Measurements from ENCODE around the gene GRIA3.
A peak's percentile ranks its signal among the peaks of the same experiment; 100 is the strongest.
"Not testable (repeated sequence)": the region's sequence is repeated elsewhere in the genome, so short reads cannot be mapped to it uniquely, and the experiment has no call there.

The GRIA3 gene

GRCh38 chrX:123386196-123386595 lies 202.1 kb downstream of the GRIA3 start:
- not testable (repeated sequence) for DNase-seq

DNA sequence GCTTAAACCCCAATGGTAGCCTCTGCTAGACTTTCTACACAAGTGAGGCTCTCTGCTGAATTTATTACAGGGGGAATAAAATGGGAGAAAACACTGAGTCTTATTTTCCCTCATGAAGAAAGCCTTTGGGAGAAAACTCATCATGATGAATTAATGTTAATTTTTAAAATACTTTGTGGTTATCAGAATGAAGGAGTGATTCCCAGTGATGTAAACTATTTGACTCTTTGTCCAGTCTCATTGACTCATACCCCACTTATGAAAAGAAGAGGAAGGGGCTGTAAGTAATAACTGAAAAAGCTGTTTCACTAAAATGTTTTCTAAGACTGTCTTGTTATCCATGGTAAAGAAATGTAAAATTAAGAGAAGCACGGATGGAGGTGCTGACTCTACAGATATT lies 208.8 kb downstream of the GRIA3 start:
- DNase-seq = no peak

DNA sequence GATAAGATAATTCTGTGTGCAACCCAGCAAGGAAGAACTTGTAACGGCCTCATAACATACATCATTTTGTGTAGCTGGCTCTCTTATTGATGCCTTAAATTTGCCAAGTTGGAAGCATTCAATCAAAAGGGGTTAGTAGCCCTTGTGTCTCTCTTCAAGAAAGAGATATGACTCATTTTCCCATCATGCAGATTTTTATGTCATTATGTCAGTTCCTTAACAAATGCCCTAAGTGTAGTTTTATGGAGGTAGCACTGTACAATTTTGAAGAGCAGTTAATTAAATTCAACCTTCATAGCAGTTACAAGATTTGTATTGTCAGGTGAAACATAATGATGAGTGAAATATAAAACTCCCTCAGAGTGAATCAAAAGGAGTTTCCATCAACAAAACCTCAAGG lies 215.6 kb downstream of the GRIA3 start:
- DNase-seq = no peak

DNA sequence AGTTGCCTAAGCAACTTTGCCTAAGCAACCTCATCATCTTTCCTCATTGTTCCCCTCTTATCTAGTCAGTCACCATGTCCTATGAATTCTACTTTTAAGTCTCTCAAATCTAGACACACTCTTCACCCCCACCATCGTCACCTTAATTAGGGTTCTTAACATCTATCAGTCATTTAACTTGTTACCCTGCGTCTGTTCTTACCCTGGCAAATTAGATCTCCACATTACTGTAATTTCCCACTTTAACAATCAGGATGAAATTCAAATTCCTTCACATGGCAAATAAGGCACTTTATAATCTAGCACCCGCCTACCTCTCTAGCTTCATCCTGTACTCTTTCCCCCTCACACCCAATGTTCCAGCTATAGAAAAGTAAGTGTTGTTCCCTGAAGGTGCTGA lies 221.2 kb downstream of the GRIA3 start:
- no peak for DNase-seq

DNA sequence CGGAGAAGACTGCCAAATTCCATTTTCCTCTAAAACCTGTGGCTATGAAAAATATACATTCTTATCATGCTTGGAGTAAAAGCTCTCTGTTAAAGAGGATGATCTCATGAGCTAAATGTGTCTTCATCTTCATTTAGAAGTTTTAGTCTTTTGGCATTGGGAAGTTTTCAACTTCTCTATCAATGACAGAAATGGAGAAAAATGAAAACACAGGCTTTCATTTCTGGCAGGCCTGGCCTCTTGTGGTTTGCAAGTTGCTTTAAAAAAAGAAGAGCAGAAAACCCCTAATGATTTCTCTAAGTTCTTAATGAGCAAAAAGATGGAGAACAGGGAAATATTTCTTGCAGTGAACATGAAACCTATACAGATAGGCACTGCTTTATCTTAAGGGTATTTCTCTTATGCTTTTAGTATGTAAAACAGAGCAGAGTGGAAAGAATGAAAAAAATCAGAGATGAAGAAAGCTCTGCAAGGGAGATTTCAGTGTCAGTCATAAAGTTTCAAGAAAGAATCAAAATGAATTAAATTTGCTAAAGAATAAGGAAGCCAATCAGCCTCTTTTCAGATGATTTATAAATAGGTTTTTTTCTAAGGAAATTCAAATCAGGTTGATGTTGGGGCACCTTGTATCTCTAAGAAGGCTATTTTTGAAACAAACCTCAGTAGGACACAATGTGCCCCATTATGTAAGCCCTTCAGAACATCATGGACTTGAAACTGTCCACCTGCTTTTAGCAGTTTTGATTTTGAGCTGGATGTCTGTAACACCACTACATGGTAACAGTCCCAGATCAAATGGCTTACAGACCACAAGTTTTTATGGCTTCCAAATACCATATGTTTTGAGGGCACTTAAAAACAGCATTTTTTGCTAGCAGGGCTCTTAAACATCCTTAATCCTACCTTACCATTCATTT lies 225.0 kb downstream of the GRIA3 start:
- DNase-seq = no peak

GRCh38 chrX:123422875-123423274 lies 238.8 kb downstream of the GRIA3 start:
- DNase-seq = peak in 1 of 2 donors; percentile 30

- DNase-seq = no peak
Observed at GRCh38 chrX:123424546-123424945, 240.5 kb downstream of the GRIA3 start.

GRCh38 chrX:123425471-123425870 lies 241.4 kb downstream of the GRIA3 start:
- DNase-seq = no peak

DNA sequence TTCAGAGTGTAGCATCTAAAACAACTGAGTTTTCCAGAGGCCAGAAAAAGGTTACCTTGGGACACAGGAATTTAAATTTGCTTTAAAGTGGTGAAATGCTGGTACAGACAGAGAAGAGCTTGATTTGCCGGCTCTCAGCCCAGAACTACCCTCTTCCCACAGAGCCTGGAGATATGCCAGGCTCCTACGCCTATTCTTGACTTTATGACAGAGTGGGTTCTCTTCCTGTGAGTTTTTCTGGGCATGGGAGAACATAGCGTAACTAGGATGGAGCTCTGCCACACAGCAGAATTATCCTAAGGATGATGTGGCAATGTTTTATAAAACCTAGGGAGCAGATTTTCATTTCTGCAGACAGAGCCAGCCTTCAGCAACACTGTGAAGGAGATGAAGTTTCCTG lies 241.8 kb downstream of the GRIA3 start:
- no peak for DNase-seq

- DNase-seq = no peak
Observed at GRCh38 chrX:123432361-123433150, 248.5 kb downstream of the GRIA3 start.

- DNase-seq = no peak
Observed at GRCh38 chrX:123436512-123437136, 252.5 kb downstream of the GRIA3 start.

DNA sequence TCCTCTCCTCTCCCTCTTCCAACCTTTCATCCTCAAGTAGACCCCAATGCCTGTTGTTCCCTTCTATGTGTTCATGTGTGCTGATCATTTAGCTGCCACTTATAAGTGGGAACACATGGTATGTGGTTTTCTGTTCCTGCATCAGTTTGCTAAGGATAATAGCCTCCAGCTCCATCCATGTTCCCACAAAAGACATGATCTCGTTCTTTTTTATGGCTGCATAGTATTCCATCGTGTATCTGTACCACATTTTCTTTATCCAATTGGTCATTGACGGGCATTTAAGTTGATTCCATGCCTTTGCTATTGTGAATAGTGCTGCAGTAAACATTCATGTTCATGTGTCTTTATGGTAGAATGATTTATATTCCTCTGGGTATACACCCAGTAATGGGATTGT lies 255.8 kb downstream of the GRIA3 start:
- not testable (repeated sequence) for DNase-seq

GRCh38 chrX:123442764-123443163 lies 258.7 kb downstream of the GRIA3 start:
- no peak for DNase-seq

DNA sequence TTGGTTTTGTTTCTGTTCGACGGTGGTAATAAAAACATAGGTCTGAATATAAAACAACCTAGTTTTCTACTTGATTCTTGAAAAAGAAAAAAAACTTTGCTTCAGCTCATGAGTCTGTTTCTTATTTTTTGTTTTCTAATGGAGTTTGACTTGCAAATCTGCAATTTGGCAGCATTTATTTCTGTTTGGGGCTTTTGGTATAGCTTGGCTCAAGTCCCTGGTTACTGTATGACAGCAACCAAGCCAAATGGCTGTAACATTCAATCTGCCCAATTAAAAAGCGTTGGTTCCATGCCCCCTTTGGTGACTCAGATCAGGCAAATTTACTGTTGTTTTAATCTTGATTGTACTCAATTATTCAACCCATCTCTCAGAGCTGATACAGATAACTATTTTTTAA lies 263.4 kb downstream of the GRIA3 start:
- DNase-seq = no peak

GRCh38 chrX:123449335-123449734 lies 265.3 kb downstream of the GRIA3 start:
- no peak for DNase-seq

DNA sequence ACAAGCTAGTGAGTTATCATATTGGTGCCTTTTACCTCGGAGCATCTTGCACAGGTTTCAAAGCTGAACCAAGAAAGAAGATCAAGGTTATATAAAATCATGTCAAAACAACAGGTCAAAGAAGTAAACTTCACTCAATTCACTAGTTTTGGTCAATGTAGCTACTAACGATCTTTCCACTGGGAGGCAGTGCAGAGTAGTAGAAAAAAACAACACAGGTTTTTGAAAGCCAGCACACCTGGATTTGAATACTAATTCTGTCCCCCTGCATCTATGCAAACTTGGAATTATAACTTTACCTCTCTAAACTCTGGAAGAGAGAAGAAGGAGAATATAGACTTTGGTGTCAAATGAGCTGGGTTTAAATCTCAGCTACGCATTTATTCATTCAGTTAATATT lies 266.1 kb downstream of the GRIA3 start:
- no peak for DNase-seq

- DNase-seq = no peak
Observed at GRCh38 chrX:123454712-123455431, 270.8 kb downstream of the GRIA3 start.

DNA sequence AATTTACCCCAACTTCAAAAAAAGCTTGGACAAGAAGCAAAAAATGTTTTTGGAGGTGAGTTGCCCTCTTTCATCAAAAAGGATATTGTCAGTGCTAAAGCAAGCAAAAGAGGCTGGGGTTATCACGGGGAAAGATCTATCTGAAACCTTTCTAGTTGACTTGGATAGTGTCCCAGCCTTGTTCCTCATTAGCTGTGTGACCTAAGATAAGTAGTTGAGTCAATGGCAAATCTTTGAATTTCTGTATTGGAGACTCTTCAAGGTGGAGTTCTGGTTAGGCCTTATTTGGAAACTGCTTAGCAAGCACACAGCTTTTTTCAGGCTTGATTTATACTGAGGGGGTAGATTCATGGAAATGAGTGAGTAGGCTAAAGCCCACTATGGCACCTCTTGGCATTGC lies 271.6 kb downstream of the GRIA3 start:
- DNase-seq = no peak

- DNase-seq = no peak
Observed at GRCh38 chrX:123464709-123465108, 280.6 kb downstream of the GRIA3 start.

DNA sequence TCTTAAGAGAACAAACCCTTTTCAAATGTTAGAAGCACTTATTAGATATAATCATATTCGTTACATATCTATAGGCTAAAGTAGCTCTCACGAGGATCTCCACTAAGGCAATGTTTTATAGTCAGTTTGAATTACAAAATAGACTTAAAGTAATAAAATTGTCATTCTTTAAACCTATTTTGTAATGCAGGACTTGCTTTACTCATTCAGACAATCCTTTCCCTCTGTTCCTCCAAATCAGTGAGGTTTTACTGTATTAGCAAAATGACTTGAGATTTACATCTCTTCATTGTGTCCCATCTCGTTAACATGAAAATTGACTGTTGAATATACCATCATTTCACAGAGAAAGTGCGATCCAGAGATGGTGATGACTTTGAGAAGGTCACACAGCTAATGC lies 284.4 kb downstream of the GRIA3 start:
- no peak for DNase-seq

GRCh38 chrX:123475068-123475724 lies 291.1 kb downstream of the GRIA3 start:
- DNase-seq = no peak

DNA sequence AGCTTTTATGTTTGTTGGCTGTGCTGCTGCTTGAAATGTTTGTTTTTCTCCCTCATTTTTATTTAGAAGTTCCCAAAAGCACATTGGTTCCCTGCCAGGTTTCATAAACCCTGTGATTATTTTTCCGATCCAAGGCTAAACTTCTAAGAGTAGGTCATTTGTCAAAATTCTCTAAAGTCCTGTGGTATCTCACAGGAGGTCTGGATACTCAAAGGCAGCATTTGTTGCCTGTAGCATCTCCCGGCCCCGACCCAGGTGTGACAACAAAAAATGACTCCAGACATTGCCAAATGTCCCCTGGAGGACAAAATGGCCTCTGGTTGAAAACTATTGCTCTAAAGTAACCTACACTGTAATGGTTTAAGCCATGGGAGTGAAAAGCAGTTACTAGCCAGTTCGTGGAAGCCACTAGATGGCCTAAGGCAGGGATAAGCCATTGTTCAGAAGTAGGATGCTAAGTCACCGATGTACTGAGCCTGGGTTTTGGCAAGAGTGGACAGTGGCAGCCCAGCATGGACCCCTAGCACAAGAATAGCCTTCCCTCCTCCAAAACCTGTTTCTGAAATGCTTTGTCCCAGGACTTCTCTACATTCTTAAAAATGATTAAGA lies 292.6 kb downstream of the GRIA3 start:
- DNase-seq = no peak

All from hippocampal formation (tissue), 2 donors.